Renal cortex interstitium (tissue), 11 donors: Measurements from ENCODE around the gene SPRYD7. TPM values are rescaled to one million over a fixed set of nuclear protein-coding genes. Genes with fewer than 3 reads are reported as not detected.

Experiments used
- DNase-seq, 11 donors: peaks; one replicate each; pipeline ENCODE4 v3.0.0-alpha.2; 2013; ENCODE audit warnings: low read depth in 9 of 11, low spot score in 4 of 11; ENCODE audit errors: extremely low read depth in 1 of 11
- polyA plus RNA-seq, 3 donors: library from polyadenylated mRNA; unstranded; fragments of 120-200 nt; gene quantifications; one replicate each; pipeline ENCODE4 v1.2.1, GENCODE V29; 2013; ENCODE audit not compliant: insufficient read length in 3 of 3

SPRYD7 gene
- polyA plus RNA-seq, 3 donors: 11.6 to 14.5 (median 13.1) TPM

DNA sequence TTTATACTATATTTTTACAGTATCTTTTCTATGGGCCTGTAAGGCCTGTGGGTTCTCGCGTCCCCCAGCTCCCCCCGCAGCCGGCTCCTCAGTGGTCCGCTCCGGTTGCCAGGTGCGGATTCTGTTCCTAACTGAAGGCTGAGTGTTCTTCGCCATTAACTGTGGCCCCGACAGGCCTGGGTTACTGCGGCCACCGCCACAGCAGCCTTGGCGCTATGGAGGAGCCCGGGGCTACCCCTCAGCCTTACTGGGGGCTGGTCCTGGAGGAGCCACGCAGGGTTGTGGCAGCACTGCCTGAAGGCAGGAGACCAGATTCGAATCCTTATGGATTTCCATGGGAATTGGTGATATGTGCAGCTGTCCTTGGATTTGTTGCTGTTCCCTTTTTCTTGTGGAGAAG is 45.8 kb downstream of the SPRYD7 start:
- no peak for DNase-seq

DNA sequence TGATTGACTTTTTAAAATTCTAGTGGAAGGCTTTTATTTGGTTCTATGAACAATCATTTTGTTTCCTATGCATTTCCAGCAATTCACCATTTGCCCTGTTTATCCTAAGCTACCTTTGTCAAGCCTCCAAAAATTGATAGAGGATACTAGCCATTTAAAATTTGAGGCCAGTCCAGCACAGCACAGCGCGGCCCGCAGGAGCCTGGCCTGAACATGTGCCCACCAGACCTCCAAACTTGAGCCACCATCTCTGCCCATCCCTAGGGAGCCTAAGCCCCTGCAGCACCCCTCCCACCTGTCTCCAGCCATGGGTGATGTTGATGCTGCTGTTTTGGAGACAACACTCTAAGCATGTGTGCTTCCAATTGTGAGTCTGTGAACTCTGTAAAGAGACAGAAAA is 57.5 kb downstream of the SPRYD7 start:
- no peak for DNase-seq

DNA sequence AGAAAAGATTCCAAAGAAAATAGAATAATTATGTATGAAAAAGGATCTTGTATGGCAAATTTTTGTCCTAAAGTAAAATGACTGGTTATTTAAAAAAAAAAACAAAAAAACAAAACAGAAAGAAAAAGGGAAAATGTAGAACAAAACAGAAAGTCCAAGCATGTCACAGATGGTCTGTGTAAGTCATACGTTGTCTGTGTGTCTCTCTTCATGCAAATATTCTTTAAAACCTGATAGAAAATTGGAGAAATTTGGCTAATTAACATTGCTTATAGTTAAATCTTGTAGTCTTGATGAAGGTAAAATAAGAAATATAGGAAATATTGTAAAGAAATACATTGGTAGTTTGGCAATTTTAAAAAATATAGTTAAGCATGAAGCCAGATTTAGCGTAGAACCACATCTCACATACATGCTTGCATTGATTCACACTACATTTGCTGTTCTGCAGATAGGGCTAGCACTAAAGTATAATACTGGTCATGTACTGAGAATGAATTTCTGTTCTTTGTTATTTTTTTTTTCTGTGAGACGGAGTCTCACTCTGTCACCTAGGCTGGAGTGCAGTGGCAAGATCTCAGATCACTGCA is 58.4 kb downstream of the SPRYD7 start:
- DNase-seq: no peak

DNA sequence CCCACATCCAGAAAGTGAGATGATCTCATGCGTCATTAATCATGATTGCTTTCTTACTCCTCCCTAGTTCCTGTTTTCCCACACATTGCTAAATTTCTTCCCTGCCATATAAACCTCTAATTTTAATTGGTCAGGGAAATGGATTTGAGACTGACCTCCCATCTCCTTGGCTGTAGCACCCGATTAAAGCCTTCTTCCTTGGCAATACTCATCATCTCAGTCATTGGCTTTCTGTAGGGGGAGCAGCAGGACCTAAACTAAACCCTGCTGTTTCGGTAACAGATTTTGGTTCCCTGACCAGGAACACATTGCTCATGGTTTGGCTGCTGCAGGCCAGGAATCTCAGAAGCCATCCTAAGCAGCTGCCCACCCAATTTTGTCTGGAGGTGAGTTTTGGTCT is 61.7 kb downstream of the SPRYD7 start:
- DNase-seq: no peak

DNA sequence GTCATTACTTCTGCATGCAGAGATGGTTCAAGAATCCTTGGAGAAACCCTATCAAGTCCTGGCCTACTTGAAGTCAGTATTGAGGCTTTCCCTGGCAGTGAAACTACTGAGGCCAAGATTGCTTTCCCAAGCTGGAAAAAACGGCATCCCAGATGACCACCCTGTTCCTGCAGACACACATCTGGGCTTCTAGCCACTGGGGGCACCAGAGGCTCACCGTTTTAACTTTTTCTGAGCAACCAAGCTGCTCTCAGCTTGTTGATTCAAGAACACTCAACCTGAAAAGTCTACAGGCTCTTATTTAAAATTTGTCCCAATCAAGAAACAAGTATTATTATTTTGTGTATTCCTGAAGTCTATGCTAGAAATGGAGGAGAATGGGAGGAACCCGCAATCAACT is 66.6 kb downstream of the SPRYD7 start:
- DNase-seq: peak in 2 of 11 donors; percentile 2 to 12

DNA sequence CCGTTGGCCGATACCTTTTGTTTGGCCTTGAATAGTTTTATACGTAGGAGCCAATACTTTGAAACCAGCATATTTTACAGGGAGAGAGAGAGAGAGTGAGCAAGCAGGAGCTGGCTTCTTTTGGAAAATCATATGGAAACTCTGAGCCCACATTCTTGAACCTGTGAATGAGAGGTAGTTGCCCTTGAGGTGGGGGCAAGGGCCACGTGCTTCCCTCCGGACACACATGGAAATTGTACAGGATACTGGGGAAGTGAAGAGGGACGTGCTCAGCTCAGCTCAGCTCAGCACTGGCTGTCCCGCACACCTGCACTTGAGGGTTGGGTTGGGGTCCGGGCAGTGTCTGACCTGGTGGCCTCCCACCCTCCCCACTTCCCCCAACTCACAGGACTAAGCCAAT is 68.3 kb downstream of the SPRYD7 start:
- no peak for DNase-seq

DNA sequence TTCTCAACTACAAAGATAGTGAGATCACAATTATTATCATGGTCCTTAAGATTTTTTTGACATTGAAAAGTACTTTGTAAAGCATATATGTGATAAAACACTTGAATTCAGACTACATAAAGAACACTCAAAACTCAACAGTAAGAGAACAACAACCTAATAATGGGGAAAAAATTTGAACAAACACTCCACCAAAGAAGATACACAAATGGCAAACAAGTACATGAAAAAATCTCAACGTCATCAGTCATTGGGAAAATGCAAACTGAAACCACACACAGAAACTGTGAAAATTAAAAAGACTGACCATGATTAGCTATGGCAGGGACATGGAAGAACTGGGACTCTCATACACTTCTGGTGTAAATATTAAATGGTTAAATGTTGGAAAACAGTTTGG is 70.9 kb downstream of the SPRYD7 start:
- DNase-seq: no peak

DNA sequence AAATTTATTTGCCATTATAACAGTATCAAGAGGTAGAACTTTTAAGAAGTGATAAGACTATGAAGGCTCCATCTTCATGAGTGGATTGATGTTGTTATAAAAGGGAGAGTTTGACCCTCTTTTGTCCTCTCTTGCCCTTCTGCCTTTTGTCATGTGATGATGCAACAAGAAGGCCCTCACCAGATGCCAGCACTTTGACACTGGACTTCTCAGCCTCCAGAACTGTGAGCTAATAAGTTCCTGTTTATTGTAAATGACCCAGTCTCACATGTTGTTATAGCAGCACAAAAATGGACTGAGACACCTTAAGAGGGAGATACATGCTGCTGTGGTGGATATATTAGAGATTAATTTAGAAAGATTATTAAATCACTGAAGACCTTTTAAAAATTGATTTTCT is 71.6 kb downstream of the SPRYD7 start:
- no peak for DNase-seq

Other genes starting within 250 kb of the SPRYD7 start
- 10 to 100 TPM; 50.4 to 58.6 (median 53.0) TPM for gene EBPL, start 244.9 kb downstream of the SPRYD7 start, polyA plus RNA-seq
- gene KPNA3, start 143.7 kb downstream of the SPRYD7 start, polyA plus RNA-seq: 10 to 100 TPM; 29.3 to 42.2 (median 33.9) TPM
- gene TRIM13, start 60.7 kb upstream of the SPRYD7 start, polyA plus RNA-seq: 10 to 100 TPM; 41.7 to 53.1 (median 49.0) TPM
- gene KCNRG, start 79.1 kb upstream of the SPRYD7 start, polyA plus RNA-seq: 1 to 10 TPM; 1.1 to 2.3 (median 1.6) TPM